Measurements from ENCODE around the gene RANBP3. TPM values are rescaled to one million over a fixed set of nuclear protein-coding genes. Genes with fewer than 3 reads are reported as not detected.

Gene RANBP3, protein sequence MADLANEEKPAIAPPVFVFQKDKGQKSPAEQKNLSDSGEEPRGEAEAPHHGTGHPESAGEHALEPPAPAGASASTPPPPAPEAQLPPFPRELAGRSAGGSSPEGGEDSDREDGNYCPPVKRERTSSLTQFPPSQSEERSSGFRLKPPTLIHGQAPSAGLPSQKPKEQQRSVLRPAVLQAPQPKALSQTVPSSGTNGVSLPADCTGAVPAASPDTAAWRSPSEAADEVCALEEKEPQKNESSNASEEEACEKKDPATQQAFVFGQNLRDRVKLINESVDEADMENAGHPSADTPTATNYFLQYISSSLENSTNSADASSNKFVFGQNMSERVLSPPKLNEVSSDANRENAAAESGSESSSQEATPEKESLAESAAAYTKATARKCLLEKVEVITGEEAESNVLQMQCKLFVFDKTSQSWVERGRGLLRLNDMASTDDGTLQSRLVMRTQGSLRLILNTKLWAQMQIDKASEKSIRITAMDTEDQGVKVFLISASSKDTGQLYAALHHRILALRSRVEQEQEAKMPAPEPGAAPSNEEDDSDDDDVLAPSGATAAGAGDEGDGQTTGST
- total RNA-seq = 32.5 and 36.2 TPM in 2 replicates

DNA sequence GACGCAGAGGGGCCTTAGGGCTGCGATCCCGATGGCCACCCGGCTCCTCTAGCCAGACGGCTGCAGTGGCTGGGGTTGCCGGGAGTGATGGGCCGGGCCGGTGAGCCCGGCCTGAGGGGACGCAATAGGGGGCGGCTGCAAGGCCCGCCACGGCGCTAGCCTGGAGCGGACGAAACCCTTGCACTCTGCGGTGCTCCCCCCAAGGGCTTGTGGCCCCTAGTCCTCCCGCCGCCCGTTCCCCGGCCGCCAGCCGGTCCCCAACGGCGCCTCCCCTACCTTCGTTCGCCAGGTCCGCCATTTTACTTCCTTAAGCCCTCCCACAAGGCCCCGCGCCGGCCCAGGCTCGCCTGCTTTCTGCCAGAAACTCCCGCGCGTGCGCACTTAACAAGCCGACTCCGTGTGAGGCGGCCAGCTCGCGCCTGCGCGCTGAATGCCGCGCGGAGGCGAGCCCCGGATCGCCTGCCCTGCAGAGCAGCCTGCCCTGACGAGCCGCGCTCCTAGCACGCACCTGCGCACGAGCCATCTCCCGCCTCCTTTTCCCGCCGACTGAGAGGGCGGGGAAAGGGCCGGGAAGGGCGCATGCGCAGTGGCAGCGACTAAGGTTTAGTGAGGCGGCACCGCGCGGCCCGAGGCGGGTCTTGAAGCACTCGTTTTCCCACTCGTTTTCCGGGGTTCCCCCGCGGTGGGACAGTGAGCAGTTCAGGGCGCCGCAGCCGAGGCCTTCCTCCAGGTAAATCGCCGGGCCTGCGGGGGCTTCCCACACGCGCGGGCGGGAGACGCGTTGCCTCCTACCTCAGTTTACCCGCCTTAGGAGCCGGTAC lies at the start of gene RANBP3:
TSS of gene RANBP3 (minus strand) at position 356 of the 821 bp plus-strand sequence. CDS start at position 298, 58 bp downstream.

DNA sequence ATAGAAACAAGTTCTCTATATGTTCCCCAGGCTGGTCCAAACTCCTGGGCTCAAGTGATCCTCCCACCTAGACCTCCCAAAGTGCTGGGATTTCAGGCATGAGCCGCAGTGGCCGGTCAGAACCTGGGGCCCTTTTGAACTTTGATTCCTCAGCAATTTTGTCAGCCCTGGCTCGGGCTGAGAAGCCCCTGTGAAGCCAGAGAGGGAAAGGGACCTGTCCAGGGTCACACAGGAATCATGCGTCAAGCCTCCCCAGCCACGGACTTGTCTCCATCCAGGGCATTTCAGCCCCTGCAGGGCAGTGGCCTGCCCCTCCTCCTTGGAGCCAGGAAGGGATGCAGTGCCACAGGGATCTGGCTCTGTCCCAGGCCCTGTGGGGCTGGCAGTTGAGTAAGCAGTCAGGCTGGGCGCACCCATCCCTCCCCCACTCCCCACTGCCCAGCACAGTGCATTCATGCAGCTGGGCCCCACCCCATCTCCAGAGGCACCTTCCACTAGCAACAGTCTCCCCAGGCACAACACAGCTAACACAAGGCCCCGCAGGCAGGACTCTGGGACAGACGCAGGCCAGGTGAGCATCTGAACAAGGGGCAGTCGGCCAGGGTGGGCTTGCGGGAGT lies 64.1 kb downstream of the RANBP3 start, which contains the start of gene CAPS:
TSS of gene CAPS (plus strand) at position 516 of the 619 bp plus-strand sequence. CDS start 153 bp downstream, outside the sequence.

DNA sequence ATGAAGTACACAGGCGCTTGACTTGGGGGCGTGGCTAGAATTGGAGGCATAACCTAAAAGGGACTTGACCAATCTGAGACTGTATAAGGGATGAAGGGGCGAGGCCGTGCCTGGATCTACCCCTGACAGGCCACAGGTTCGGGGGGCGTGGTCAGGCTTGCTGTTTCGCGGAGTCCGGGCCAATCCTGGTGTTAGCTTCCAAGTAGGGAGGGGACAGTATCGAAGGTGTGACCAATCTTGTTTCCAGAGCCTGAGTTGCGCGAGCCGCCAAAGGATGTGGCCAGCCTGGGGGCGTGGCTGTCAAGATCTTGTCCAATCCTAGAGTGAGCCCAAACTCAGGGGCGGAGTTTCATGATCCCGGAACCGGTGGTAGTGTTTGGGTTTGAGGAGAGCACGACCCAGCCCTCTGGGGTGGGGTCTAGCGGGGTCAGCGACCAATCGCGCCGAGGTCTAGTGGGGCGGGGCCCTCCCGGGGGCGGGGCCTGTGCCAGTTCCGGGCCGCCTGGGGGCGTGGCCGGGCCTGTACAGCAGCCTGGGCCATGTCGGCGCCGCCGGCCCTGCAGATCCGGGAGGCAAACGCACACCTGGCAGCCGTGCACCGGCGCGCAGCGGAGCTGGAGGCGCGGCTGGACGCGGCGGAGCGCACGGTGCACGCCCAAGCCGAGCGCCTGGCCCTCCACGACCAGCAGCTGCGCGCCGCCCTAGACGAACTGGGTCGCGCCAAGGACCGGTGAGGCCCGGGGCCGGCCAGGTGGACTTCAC lies 73.4 kb downstream of the RANBP3 start, which contains the start of gene VMAC:
TSS of gene VMAC (plus strand) at position 521 of the 762 bp plus-strand sequence. CDS start at position 540, 19 bp downstream.

DNA sequence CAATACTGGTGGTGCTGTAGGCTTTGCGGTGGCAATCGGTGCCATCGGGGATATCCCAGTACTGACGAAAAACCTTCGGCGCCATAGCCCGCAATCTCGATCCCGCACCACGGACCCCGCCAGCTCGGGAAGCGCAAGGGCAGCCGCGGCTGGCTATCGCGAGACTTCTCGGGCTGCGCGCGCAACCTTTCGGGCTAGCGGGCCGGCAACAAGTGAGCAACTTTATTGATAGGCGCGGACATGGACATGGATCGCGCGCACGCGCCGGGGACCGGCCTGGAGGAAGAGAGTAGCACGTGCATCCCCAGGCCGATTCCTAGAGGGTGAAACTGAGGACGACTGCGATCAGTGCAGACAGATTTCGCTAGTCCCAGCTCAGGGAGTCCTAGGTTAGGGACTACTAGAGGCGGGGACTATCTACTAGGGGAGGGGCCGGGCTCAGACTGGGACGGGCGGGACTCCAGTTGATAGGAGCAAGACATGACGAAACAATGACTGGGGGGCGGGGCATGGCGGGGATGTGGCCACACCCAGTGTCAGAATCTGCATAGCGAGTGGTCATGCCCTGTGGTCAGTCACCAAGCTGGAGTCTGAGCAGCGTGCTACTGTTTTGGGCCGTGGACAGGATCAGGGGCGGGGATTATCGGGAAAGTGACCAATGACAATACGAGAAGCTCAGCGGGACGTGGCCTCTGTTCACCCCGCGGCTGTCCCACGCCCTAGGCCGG lies 74.2 kb downstream of the RANBP3 start, which contains the start of gene NDUFA11:
TSS of gene NDUFA11 (minus strand) at position 167 of the 728 bp plus-strand sequence. CDS start at position 85, 82 bp downstream.

Other genes starting within 250 kb of the RANBP3 start
- gene PRR22, start 193.4 kb downstream of the RANBP3 start, total RNA-seq = 0.26 and 0.37 TPM in 2 replicates
- 18.8 and 25.2 TPM in 2 replicates for gene DUS3L, start 187.0 kb downstream of the RANBP3 start, total RNA-seq
- gene NRTN, start 173.1 kb downstream of the RANBP3 start, total RNA-seq = not detected in 2 replicates
- not detected in 2 replicates for gene FUT6, start 138.4 kb downstream of the RANBP3 start, total RNA-seq
- gene FUT3, start 126.7 kb downstream of the RANBP3 start, total RNA-seq = not detected in 2 replicates
- not detected in 2 replicates for gene FUT5, start 107.6 kb downstream of the RANBP3 start, total RNA-seq
- gene NDUFA11, start 74.3 kb downstream of the RANBP3 start, total RNA-seq = 216 and 293 TPM in 2 replicates
- gene VMAC, start 73.3 kb downstream of the RANBP3 start, total RNA-seq = 5.5 and 6.7 TPM in 2 replicates
- gene CAPS, start 63.9 kb downstream of the RANBP3 start, total RNA-seq = 18.1 and 21.3 TPM in 2 replicates
- 4.9 and 6.1 TPM in 2 replicates for gene RFX2, start 132.4 kb upstream of the RANBP3 start, total RNA-seq
- not detected in 2 replicates for gene ACSBG2, start 157.5 kb upstream of the RANBP3 start, total RNA-seq